A549 treated with CORT108297 at 1 μM for 4 hours (cell line): ENCODE results near the gene TMEM190. TPM values are rescaled to one million over a fixed set of nuclear protein-coding genes. Genes with fewer than 3 reads are reported as not detected.

Experiments used
- total RNA-seq: library from RNA; stranded (reverse); fragments of 200-300 nt; extraction: Qiagen RNA extraction; gene quantifications from 5 replicates; pipeline ENCODE4 v1.2.3, GENCODE V29; 2022

The TMEM190 gene
- 1.2 to 2.6 TPM (median 2.0 TPM) in 5 replicates for total RNA-seq

GRCh38 chr19:55376241-55376933 is at the start of gene TMEM190:
TMEM190 (plus strand) TSS chr19:55376826; CDS start chr19:55376854, 28 bp downstream.

DNA sequence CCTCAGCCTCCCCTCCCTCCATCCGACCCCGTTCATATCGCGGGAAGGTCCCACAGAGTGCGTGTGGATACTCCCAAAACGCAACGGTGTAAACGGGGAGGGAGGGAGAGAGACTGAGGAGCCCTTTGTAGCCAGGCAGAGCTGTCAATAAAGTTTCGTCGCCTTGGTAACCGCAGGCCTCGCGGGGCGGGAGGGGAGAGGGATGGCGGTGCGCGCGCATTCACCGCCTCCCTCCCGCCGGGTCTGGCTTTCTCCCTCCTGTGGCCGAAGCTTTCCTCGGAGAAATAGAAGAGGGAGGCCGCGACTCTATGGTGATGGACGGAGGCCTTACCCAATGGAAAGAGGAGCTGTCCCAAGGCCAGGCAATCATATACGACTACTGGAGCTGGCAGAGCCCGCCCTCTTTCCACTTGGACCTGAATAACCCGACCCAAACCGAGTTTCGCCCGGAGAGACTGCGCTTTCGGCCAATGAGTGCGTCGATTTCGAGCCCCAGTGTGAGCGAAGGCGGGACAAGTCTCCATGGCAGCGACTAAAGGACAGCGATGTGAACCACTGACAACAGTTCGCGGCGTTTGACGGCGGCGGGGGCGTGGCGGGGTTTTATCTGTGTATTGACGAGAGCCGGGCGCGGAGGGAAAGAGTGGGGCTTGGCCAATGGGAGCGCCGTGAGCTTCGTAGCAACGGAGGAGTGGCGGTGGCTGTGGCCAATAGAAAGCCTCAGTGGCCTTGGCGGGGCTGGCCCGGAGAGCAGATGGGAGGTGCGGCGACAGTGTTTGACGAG is 37.3 kb upstream of the TMEM190 start, which contains the start of gene KMT5C:
Gene KMT5C (plus strand): TSS at position 772 of the 784 bp plus-strand sequence. CDS start 2,061 bp downstream, outside the sequence.

DNA sequence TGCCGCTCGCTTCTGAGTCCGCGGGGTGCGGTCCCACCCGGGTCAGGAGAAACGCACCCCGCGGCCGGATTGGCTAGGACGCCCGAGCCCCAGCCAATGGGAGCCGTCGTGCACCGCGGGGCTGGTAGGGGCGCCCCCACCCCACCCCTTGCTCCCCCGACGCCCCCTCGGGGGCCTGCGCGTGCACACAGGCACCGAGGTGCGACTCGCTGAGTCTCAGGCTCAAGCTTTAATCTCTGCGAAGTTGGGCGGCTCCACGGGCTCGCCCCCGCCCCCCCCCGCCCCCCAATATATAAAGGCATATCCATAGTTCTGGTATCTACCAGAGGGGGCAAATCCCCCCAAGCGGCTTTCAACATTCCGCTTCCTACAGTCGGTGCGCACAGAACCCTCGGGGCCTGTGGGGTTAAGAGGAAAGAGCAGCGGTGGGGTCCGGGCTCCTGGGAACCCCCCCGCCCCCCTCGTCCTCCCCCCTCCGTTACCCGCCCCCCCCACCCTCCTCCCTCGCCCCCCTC is 21.9 kb upstream of the TMEM190 start, which contains the start of gene COX6B2:
Gene COX6B2 (minus strand): TSS at position 22 of the 515 bp plus-strand sequence. CDS start 198 bp downstream, outside the sequence.

DNA sequence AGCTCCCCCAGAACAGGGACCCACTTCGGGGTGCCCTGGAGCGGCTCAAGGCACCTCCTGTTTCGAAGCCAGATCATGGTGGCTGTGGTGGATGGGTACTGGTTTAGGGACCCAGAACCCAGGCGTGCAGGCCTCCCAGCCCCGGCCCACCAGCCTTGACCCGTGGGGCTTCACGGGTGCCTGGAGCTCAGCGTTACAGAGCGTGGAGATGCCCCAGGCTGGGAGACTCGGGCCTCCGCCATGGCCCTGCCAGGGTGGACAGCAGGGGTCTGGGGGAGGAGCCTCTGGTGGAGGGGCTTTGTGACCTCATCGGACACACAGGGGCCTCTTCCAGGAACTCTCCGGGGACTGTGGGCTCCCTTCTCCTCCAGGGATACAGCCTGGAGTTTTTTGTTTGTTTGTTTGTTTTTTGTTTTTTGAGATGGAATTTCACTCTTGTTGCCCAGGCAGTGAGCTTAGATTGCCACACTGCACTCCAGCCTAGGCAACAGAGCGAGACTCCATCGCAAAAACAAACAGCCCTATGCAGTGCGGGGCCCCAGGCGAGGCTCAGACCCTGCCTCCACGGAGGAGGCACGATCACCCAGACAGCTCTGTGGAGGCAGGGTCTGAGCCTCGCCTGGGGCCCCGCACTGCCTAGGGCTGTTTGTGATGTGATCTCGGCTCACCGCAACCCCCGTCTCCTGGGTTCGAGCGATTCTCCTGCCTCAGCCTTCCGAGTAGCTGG is 13.5 kb upstream of the TMEM190 start, which contains the start of gene GARIN5B:
Gene GARIN5B (minus strand): TSS at position 271 of the 727 bp plus-strand sequence. CDS start 194 bp downstream, at position 77.

DNA sequence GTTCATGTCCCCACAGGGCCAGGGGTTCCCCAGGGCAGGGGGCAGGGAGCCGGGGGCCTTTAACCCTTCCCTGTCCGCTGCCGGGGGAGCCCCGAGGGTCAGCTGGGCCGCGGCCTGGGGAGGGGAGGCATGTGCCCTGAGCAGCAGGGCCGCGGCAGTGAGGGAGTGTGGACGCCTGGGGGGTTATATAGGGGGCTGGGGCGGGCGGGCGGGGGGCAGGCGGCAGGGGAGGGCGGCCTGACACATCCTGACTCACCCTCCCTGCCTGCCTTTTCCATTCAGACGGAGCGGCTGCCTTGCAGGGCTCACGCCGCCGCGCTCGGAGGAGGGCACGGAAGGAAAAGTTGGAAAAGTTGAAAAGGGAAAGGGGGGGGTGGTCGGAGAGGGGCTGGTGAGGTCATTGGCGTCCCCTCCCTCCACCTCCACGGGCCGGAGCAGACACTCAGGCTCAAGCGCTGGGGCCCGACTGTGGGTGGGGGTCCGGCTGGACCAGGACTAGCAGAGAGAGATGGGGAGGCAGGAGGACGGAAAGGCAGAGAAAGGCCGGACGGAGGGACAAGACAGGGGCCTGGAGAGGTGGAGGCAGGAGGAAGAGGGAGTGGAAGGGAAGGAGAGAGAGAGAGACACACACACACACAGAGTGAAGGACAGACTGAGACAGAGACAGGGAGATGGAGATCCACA is 6.2 kb upstream of the TMEM190 start, which contains the start of gene IL11:
Gene IL11 (minus strand): TSS at position 159 of the 684 bp plus-strand sequence. CDS start 153 bp downstream, at position 6.

GRCh38 chr19:55384131-55384919 is 7.7 kb downstream of the TMEM190 start, which contains the start of gene TMEM238:
TMEM238 (minus strand) TSS chr19:55384292; CDS start chr19:55384259, 33 bp downstream.

GRCh38 chr19:55385724-55386492 is 9.3 kb downstream of the TMEM190 start, which contains the start of gene RPL28:
RPL28 (plus strand) TSS chr19:55385932; CDS start chr19:55386358, 426 bp downstream.

GRCh38 chr19:55407550-55407799 is 30.8 kb downstream of the TMEM190 start, which contains the start of gene UBE2S:
UBE2S (minus strand) TSS chr19:55407788; CDS start chr19:55407589, 199 bp downstream.

Other genes starting within 250 kb of the TMEM190 start
- 114 to 145 TPM (median 137 TPM) in 5 replicates for gene TNNT1, start 227.6 kb upstream of the TMEM190 start, total RNA-seq
- 6.1 to 9.2 TPM (median 8.0 TPM) in 5 replicates for gene TNNI3, start 219.1 kb upstream of the TMEM190 start, total RNA-seq
- gene DNAAF3, start 210.2 kb upstream of the TMEM190 start, total RNA-seq, result 4.5 to 6.9 TPM (median 6.2 TPM) in 5 replicates
- 2.8 to 4.9 TPM (median 3.8 TPM) in 5 replicates for gene SYT5, start 196.5 kb upstream of the TMEM190 start, total RNA-seq
- gene PTPRH, start 167.3 kb upstream of the TMEM190 start, total RNA-seq, result 3.7 to 5.3 TPM (median 5.2 TPM) in 5 replicates
- 2.7 to 6.4 TPM (median 5.2 TPM) in 5 replicates for gene TMEM86B, start 148.1 kb upstream of the TMEM190 start, total RNA-seq
- gene PPP6R1, start 117.8 kb upstream of the TMEM190 start, total RNA-seq, result 87.7 to 128 TPM (median 124 TPM) in 5 replicates
- 119 to 156 TPM (median 146 TPM) in 5 replicates for gene HSPBP1, start 96.7 kb upstream of the TMEM190 start, total RNA-seq
- gene BRSK1, start 92.8 kb upstream of the TMEM190 start, total RNA-seq, result 3.3 to 5.4 TPM (median 4.0 TPM) in 5 replicates
- not detected in 5 replicates for gene TMEM150B, start 51.5 kb upstream of the TMEM190 start, total RNA-seq
- 5.8 to 11.4 TPM (median 9.7 TPM) in 5 replicates for gene KMT5C, start 37.0 kb upstream of the TMEM190 start, total RNA-seq
- 0.58 to 1.4 TPM (median 1.2 TPM) in 5 replicates for gene COX6B2, start 22.1 kb upstream of the TMEM190 start, total RNA-seq
- 0.06 to 0.29 TPM (median 0.12 TPM) in 5 replicates for gene GARIN5B, start 13.6 kb upstream of the TMEM190 start, total RNA-seq
- 42.1 to 61.8 TPM (median 53.6 TPM) in 5 replicates for gene IL11, start 6.4 kb upstream of the TMEM190 start, total RNA-seq
- 1.6 to 11.1 TPM (median 8.6 TPM) in 5 replicates for gene TMEM238, start 7.5 kb downstream of the TMEM190 start, total RNA-seq
- 2,587 to 2,941 TPM (median 2,775 TPM) in 5 replicates for gene RPL28, start 9.1 kb downstream of the TMEM190 start, total RNA-seq
- gene UBE2S, start 31.0 kb downstream of the TMEM190 start, total RNA-seq, result 320 to 492 TPM (median 460 TPM) in 5 replicates
- 0.02 TPM in 1 of 5 replicates, not detected in the others for gene SHISA7, start 66.5 kb downstream of the TMEM190 start, total RNA-seq
- 54.6 to 66.3 TPM (median 63.5 TPM) in 5 replicates for gene ISOC2, start 84.8 kb downstream of the TMEM190 start, total RNA-seq
- not detected in 5 replicates for gene C19orf85, start 87.9 kb downstream of the TMEM190 start, total RNA-seq
- 5.7 to 8.8 TPM (median 7.8 TPM) in 5 replicates for gene ZNF628, start 99.8 kb downstream of the TMEM190 start, total RNA-seq
- gene NAT14, start 108.4 kb downstream of the TMEM190 start, total RNA-seq, result 34.2 to 64.7 TPM (median 61.2 TPM) in 5 replicates
- gene SSC5D, start 111.6 kb downstream of the TMEM190 start, total RNA-seq, result 0.45 to 1.3 TPM (median 0.81 TPM) in 5 replicates
- 1.6 to 2.8 TPM (median 2.3 TPM) in 5 replicates for gene SBK2, start 160.3 kb downstream of the TMEM190 start, total RNA-seq
- gene SBK3, start 168.7 kb downstream of the TMEM190 start, total RNA-seq, result 1.7 to 2.0 TPM (median 1.9 TPM) in 5 replicates
- gene ZNF579, start 204.0 kb downstream of the TMEM190 start, total RNA-seq, result 15.7 to 31.2 TPM (median 28.5 TPM) in 5 replicates
- gene FIZ1, start 222.7 kb downstream of the TMEM190 start, total RNA-seq, result 17.6 to 24.7 TPM (median 24.3 TPM) in 5 replicates
- 13.4 to 21.2 TPM (median 20.6 TPM) in 5 replicates for gene ZNF524, start 223.5 kb downstream of the TMEM190 start, total RNA-seq
- 7.3 to 13.8 TPM (median 12.5 TPM) in 5 replicates for gene ZNF865, start 228.8 kb downstream of the TMEM190 start, total RNA-seq
- gene ZNF784, start 247.7 kb downstream of the TMEM190 start, total RNA-seq, result 5.6 to 6.2 TPM (median 5.8 TPM) in 5 replicates